CD4-positive, alpha-beta memory T cell (primary cell): Measurements from ENCODE around the gene XXYLT1. TPM values are rescaled to one million over a fixed set of nuclear protein-coding genes. Genes with fewer than 3 reads are reported as not detected.

Source experiments
- CTCF ChIA-PET: fragments of 350-600 bp; sonication (Branson Sonifier 250); formaldehyde crosslinking; loops from one replicate; lab custom pipeline; 2021; ENCODE audit warnings: inconsistent platforms; ENCODE audit not compliant: partially characterized antibody; lab: Charles Lee
- POLR2A ChIA-PET: fragments of 350-600 bp; sonication (Branson Sonifier 250); formaldehyde crosslinking; loops from one replicate; lab custom pipeline; 2021; ENCODE audit not compliant: partially characterized antibody; lab: Charles Lee
- DNase-seq, 5 donors: peaks; one replicate each; pipeline versions ENCODE4 v3.0.0 to v3.0.0-alpha.2; 2020 to 2022; ENCODE audit warnings: mixed read lengths in 1 of 5
- H3K27ac ChIP-seq: one replicate; pipeline ENCODE4 v1.7.0; 2013; ENCODE audit warnings: low read depth, low read length
- H3K27me3 ChIP-seq: 2 replicates; pipeline ENCODE4 v1.7.0; 2013; ENCODE audit warnings: mild to moderate bottlenecking, low read length, moderate library complexity; ENCODE audit not compliant: insufficient read depth
- H3K36me3 ChIP-seq: 2 replicates; pipeline ENCODE4 v1.7.0; 2013; ENCODE audit warnings: mild to moderate bottlenecking, low read length, moderate library complexity; ENCODE audit not compliant: insufficient read depth
- H3K4me1 ChIP-seq: 2 replicates; pipeline ENCODE4 v1.7.0; 2013; ENCODE audit warnings: mild to moderate bottlenecking, low read length, moderate library complexity; ENCODE audit not compliant: insufficient read depth
- H3K4me3 ChIP-seq, 2 donors: one replicate each; pipeline ENCODE4 v1.7.0; 2013; ENCODE audit warnings: low read length in 2 of 2, mild to moderate bottlenecking in 1 of 2
- H3K9me3 ChIP-seq, 2 donors: one replicate each; pipeline ENCODE4 v1.7.0; 2013; ENCODE audit warnings: low read length in 2 of 2, control low read depth in 1 of 2; ENCODE audit not compliant: control insufficient read depth in 1 of 2
- H3K27ac Mint-ChIP-seq, 7 donors: one replicate each; pipeline ENCODE4 v1.8.0; 2020 to 2021; ENCODE audit warnings: mixed read lengths in 7 of 7, mild to moderate bottlenecking in 6 of 7, inconsistent platforms in 3 of 7, moderate library complexity in 3 of 7
- H3K27me3 Mint-ChIP-seq, 2 donors: one replicate each; pipeline ENCODE4 v1.8.0; 2020 to 2021; ENCODE audit warnings: mixed read lengths in 2 of 2
- H3K36me3 Mint-ChIP-seq, 2 donors: one replicate each; pipeline ENCODE4 v1.8.0; 2020 to 2021; ENCODE audit warnings: mixed read lengths in 2 of 2, inconsistent platforms in 1 of 2, mild to moderate bottlenecking in 1 of 2
- H3K4me1 Mint-ChIP-seq, 4 donors: one replicate each; pipeline ENCODE4 v1.8.0; 2020 to 2021; ENCODE audit warnings: mixed read lengths in 4 of 4, mild to moderate bottlenecking in 1 of 4
- H3K4me3 Mint-ChIP-seq, 8 donors: one replicate each; pipeline ENCODE4 v1.8.0; 2020 to 2021; ENCODE audit warnings: mixed read lengths in 8 of 8, mild to moderate bottlenecking in 7 of 8, moderate library complexity in 6 of 8, inconsistent platforms in 3 of 8
- H3K9me3 Mint-ChIP-seq, 8 donors: one replicate each; pipeline ENCODE4 v1.8.0; 2020 to 2021; ENCODE audit warnings: mixed read lengths in 8 of 8, mild to moderate bottlenecking in 5 of 8, inconsistent platforms in 3 of 8, moderate library complexity in 1 of 8
- intact Hi-C: fragments of 100-400 bp; cut with micrococcal nuclease; formaldehyde crosslinking; loops from one replicate; pipeline ENCODE4 v1.15.1; 2023
- polyA plus RNA-seq, 2 donors: library from polyadenylated mRNA; unstranded; fragments of 300-500 nt; fragmentation: Illumina TruSeq; gene quantifications; one replicate each; pipeline ENCODE4 v1.2.3, GENCODE V29; 2021
- total RNA-seq, 2 experiments: library from RNA; stranded (reverse); gene quantifications; one replicate each; pipeline ENCODE4 v1.2.3, GENCODE V29; 2021

XXYLT1 gene
- total and polyA plus RNA-seq, 4 experiments from 2014 or later = 3.9 to 6.3 (median 4.3) TPM

GRCh38 chr3:195251336-195252065 lies 19.5 kb downstream of the XXYLT1 start:
- Mint-ChIP-seq H3K27ac (peak overlapping the region in 2 of 7 donors; percentile 31 to 51), H3K36me3 (peaks cover 0 to 4% of the 10 kb centered on the region in 2 donors), H3K4me1 (peaks cover 8 to 16% (median 12%) of the 10 kb centered on the region in 4 donors), H3K27me3 (no peaks in the 10 kb centered on the region), H3K4me3 (no peak overlapping the region), H3K9me3 (no peaks in the 10 kb centered on the region)
- H3K27ac ChIP-seq = no peak overlapping the region
- peaks cover 4% of the 10 kb centered on the region for H3K4me1 ChIP-seq
- H3K27me3 ChIP-seq = no peaks in the 10 kb centered on the region
- ChIA-PET POLR2A (no interaction called here), CTCF (interaction anchor here (1.1 kb wide), 1 partner anchor 564 kb away, joined by 3 read pairs; no protein-coding TSS in a partner anchor)
- intact Hi-C loops = no loop called here
- H3K36me3 ChIP-seq = no peaks in the 10 kb centered on the region
- H3K4me3 ChIP-seq = no peak overlapping the region
- no peak for DNase-seq
- H3K9me3 ChIP-seq = no peaks in the 10 kb centered on the region

GRCh38 chr3:195250473-195251251 lies 20.3 kb downstream of the XXYLT1 start:
- intact Hi-C loops = no loop called here
- no peaks in the 10 kb centered on the region for H3K9me3 ChIP-seq
- no peak for DNase-seq
- no peak overlapping the region for H3K27ac ChIP-seq
- peak overlapping the region in 3 of 8 donors; percentile 28 to 64 (median 55) for H3K4me3 Mint-ChIP-seq
- peak overlapping the region in 4 of 7 donors; percentile 18 to 39 (median 29) for H3K27ac Mint-ChIP-seq
- peaks cover 3 to 11% of the 10 kb centered on the region in 2 donors for H3K36me3 Mint-ChIP-seq
- H3K4me3 ChIP-seq = no peak overlapping the region
- peaks cover 4% of the 10 kb centered on the region for H3K4me1 ChIP-seq
- ChIA-PET CTCF (interaction anchor here (0.9 to 1.0 kb wide), 2 partner anchors 21 to 563 kb away, joined by 3 to 4 read pairs; partner anchors contain the start of gene XXYLT1), POLR2A (interaction anchor here (1.3 kb wide), 1 partner anchor 20 kb away, joined by 3 read pairs; the partner anchor contains the start of gene XXYLT1)
- no peaks in the 10 kb centered on the region for H3K9me3 Mint-ChIP-seq
- no peaks in the 10 kb centered on the region for H3K27me3 ChIP-seq
- no peaks in the 10 kb centered on the region for H3K27me3 Mint-ChIP-seq
- H3K4me1 Mint-ChIP-seq = peaks cover 8 to 16% (median 12%) of the 10 kb centered on the region in 4 donors
- no peaks in the 10 kb centered on the region for H3K36me3 ChIP-seq

GRCh38 chr3:195249858-195250464 lies 21.0 kb downstream of the XXYLT1 start:
- Histone ChIP-seq H3K27me3 (no peaks in the 10 kb centered on the region), H3K4me1 (peaks cover 4% of the 10 kb centered on the region), H3K36me3 (no peaks in the 10 kb centered on the region), H3K4me3 (no peak overlapping the region), H3K9me3 (no peaks in the 10 kb centered on the region), H3K27ac (no peak overlapping the region)
- no peaks in the 10 kb centered on the region for H3K27me3 Mint-ChIP-seq
- peaks cover 8 to 16% (median 12%) of the 10 kb centered on the region in 4 donors for H3K4me1 Mint-ChIP-seq
- H3K9me3 Mint-ChIP-seq = no peaks in the 10 kb centered on the region
- no peak overlapping the region for H3K27ac Mint-ChIP-seq
- intact Hi-C loops = no loop called here
- H3K4me3 Mint-ChIP-seq = no peak overlapping the region
- ChIA-PET CTCF (interaction anchor here (0.6 to 1.0 kb wide), 3 partner anchors 21 to 1318 kb away, joined by 3 to 4 read pairs (median 4); partner anchors contain the start of gene XXYLT1), POLR2A (interaction anchor here (1.3 kb wide), 1 partner anchor 21 kb away, joined by 3 read pairs; the partner anchor contains the start of gene XXYLT1)
- no peak for DNase-seq
- peaks cover 3 to 14% of the 10 kb centered on the region in 2 donors for H3K36me3 Mint-ChIP-seq

- Mint-ChIP-seq H3K9me3 (no peaks in the 10 kb centered on the region), H3K4me1 (peaks cover 7 to 15% (median 11%) of the 10 kb centered on the region in 4 donors), H3K27me3 (no peaks in the 10 kb centered on the region), H3K36me3 (peaks cover 3 to 14% of the 10 kb centered on the region in 2 donors), H3K27ac (peak overlapping the region in 1 of 7 donors; percentile 44), H3K4me3 (no peak overlapping the region)
- intact Hi-C loops = no loop called here
- H3K27ac ChIP-seq = no peak overlapping the region
- ChIA-PET CTCF (interaction anchor here (0.6 to 0.9 kb wide), 2 partner anchors 22 to 1319 kb away, joined by 3 to 4 read pairs; partner anchors contain the start of gene XXYLT1), POLR2A (interaction anchor here (1.3 kb wide), 1 partner anchor 22 kb away, joined by 3 read pairs; the partner anchor contains the start of gene XXYLT1)
- no peaks in the 10 kb centered on the region for H3K9me3 ChIP-seq
- H3K27me3 ChIP-seq = no peaks in the 10 kb centered on the region
- no peak overlapping the region for H3K4me3 ChIP-seq
- no peaks in the 10 kb centered on the region for H3K36me3 ChIP-seq
- no peak for DNase-seq
- peaks cover 4% of the 10 kb centered on the region for H3K4me1 ChIP-seq
These were observed 21.7 kb downstream of the XXYLT1 start for GRCh38 chr3:195249057-195249770.

GRCh38 chr3:195248281-195248680 lies 22.7 kb downstream of the XXYLT1 start:
- Histone ChIP-seq H3K9me3 (no peaks in the 10 kb centered on the region), H3K4me3 (no peak overlapping the region), H3K27ac (no peak overlapping the region), H3K36me3 (no peaks in the 10 kb centered on the region), H3K4me1 (peaks cover 4% of the 10 kb centered on the region), H3K27me3 (no peaks in the 10 kb centered on the region)
- intact Hi-C loops = no loop called here
- ChIA-PET POLR2A (no interaction called here), CTCF (no interaction called here)
- no peak for DNase-seq
- H3K4me3 Mint-ChIP-seq = no peak overlapping the region
- peaks cover 3 to 17% of the 10 kb centered on the region in 2 donors for H3K36me3 Mint-ChIP-seq
- no peaks in the 10 kb centered on the region for H3K27me3 Mint-ChIP-seq
- peak overlapping the region in 1 of 7 donors; percentile 9 for H3K27ac Mint-ChIP-seq
- H3K9me3 Mint-ChIP-seq = no peaks in the 10 kb centered on the region
- H3K4me1 Mint-ChIP-seq = peaks cover 9 to 15% (median 11%) of the 10 kb centered on the region in 4 donors

- no peak overlapping the region for H3K4me3 ChIP-seq
- no peak for DNase-seq
- H3K36me3 ChIP-seq = no peaks in the 10 kb centered on the region
- ChIA-PET CTCF (no interaction called here), POLR2A (no interaction called here)
- H3K27ac ChIP-seq = no peak overlapping the region
- Mint-ChIP-seq H3K4me3 (no peak overlapping the region), H3K4me1 (peaks cover 8 to 15% (median 10%) of the 10 kb centered on the region in 4 donors), H3K27ac (no peak overlapping the region), H3K36me3 (peaks cover 3 to 17% of the 10 kb centered on the region in 2 donors), H3K27me3 (no peaks in the 10 kb centered on the region), H3K9me3 (no peaks in the 10 kb centered on the region)
- H3K9me3 ChIP-seq = no peaks in the 10 kb centered on the region
- peaks cover 1% of the 10 kb centered on the region for H3K4me1 ChIP-seq
- intact Hi-C loops = no loop called here
- no peaks in the 10 kb centered on the region for H3K27me3 ChIP-seq
These were observed 23.1 kb downstream of the XXYLT1 start for GRCh38 chr3:195247863-195248189.
